ENCODE data around the gene GMPR. TPM values are rescaled to one million over a fixed set of nuclear protein-coding genes. Genes with fewer than 3 reads are reported as not detected.

Gene GMPR
- total RNA-seq, 2 experiments from 2014 or later: 0.63 to 0.95 TPM

- Histone ChIP-seq H3K9me3 (ENCODE audit: control insufficient read depth in 1 of 2, insufficient read depth in 1 of 2, low read length in 2 of 2) (no peaks in the 10 kb centered on the region), H3K4me1 (ENCODE audit: insufficient read depth, low read length) (no peaks in the 10 kb centered on the region), H3K36me3 (ENCODE audit: insufficient read depth, low read length) (peaks cover 43% of the 10 kb centered on the region), H3K27ac (ENCODE audit: low read depth in 1 of 2, low read length in 2 of 2) (no peak overlapping the region), H3K27me3 (ENCODE audit: control insufficient read depth in 1 of 2, insufficient read depth in 2 of 2, low read length in 2 of 2) (no peaks in the 10 kb centered on the region), H3K4me3 (ENCODE audit: low read length) (no peak overlapping the region)
- no peak overlapping the region for H3K4me3 Mint-ChIP-seq
- no peaks in the 10 kb centered on the region for H3K9me3 Mint-ChIP-seq
- no peak for TF ChIP-seq CTCF (IDR thresholded peaks at IDR 0.05)
- ChIA-PET CTCF (no interaction called here), POLR2A (no interaction called here)
- H3K27me3 Mint-ChIP-seq: no peaks in the 10 kb centered on the region
- DNase-seq: no peak
- H3K27ac Mint-ChIP-seq: no peak overlapping the region
- no peak for ATAC-seq (ENCODE audit: poor library complexity)
- peaks cover 30% of the 10 kb centered on the region for H3K36me3 Mint-ChIP-seq (ENCODE audit: low read depth)
- no peaks in the 10 kb centered on the region for H3K4me1 Mint-ChIP-seq (ENCODE audit: low read depth)
- intact Hi-C loops (cut with DNase I, micrococcal nuclease): no loop called here
Measured at GRCh38 chr6:16306334-16306733, 67.9 kb downstream of the GMPR start.

GRCh38 chr6:16311763-16312162 lies 73.4 kb downstream of the GMPR start:
- DNase-seq (no peak), ATAC-seq (ENCODE audit: poor library complexity) (no peak)
- Mint-ChIP-seq H3K9me3 (no peaks in the 10 kb centered on the region), H3K4me1 (ENCODE audit: low read depth) (peaks cover 8% of the 10 kb centered on the region), H3K27ac (no peak overlapping the region), H3K36me3 (ENCODE audit: low read depth) (peaks cover 14% of the 10 kb centered on the region), H3K27me3 (no peaks in the 10 kb centered on the region), H3K4me3 (no peak overlapping the region)
- peaks cover 7% of the 10 kb centered on the region for H3K4me1 ChIP-seq (ENCODE audit: insufficient read depth, low read length)
- no peak overlapping the region for H3K4me3 ChIP-seq (ENCODE audit: low read length)
- no peak overlapping the region for H3K27ac ChIP-seq (ENCODE audit: low read depth in 1 of 2, low read length in 2 of 2)
- peaks cover 10% of the 10 kb centered on the region for H3K36me3 ChIP-seq (ENCODE audit: insufficient read depth, low read length)
- ChIA-PET POLR2A (no interaction called here), CTCF (no interaction called here)
- intact Hi-C loops (cut with DNase I, micrococcal nuclease): no loop called here
- no peaks in the 10 kb centered on the region for H3K9me3 ChIP-seq (ENCODE audit: control insufficient read depth in 1 of 2, insufficient read depth in 1 of 2, low read length in 2 of 2)
- no peak for TF ChIP-seq CTCF (IDR thresholded peaks at IDR 0.05)
- no peaks in the 10 kb centered on the region for H3K27me3 ChIP-seq (ENCODE audit: control insufficient read depth in 1 of 2, insufficient read depth in 2 of 2, low read length in 2 of 2)

GRCh38 chr6:16313732-16314131 lies 75.3 kb downstream of the GMPR start:
- no peak for TF ChIP-seq CTCF (IDR thresholded peaks at IDR 0.05)
- Histone ChIP-seq H3K4me3 (ENCODE audit: low read length) (no peak overlapping the region), H3K27ac (ENCODE audit: low read depth in 1 of 2, low read length in 2 of 2) (no peak overlapping the region), H3K9me3 (ENCODE audit: control insufficient read depth in 1 of 2, insufficient read depth in 1 of 2, low read length in 2 of 2) (no peaks in the 10 kb centered on the region), H3K4me1 (ENCODE audit: insufficient read depth, low read length) (peaks cover 24% of the 10 kb centered on the region), H3K27me3 (ENCODE audit: control insufficient read depth in 1 of 2, insufficient read depth in 2 of 2, low read length in 2 of 2) (no peaks in the 10 kb centered on the region), H3K36me3 (ENCODE audit: insufficient read depth, low read length) (peaks cover 7% of the 10 kb centered on the region)
- no peaks in the 10 kb centered on the region for H3K9me3 Mint-ChIP-seq
- DNase-seq (no peak), ATAC-seq (ENCODE audit: poor library complexity) (no peak)
- ChIA-PET POLR2A (no interaction called here), CTCF (interaction anchor here (0.6 to 1.2 kb wide), 2 partner anchors 40 to 412 kb away, joined by 3 read pairs; no protein-coding TSS in a partner anchor)
- H3K27ac Mint-ChIP-seq: no peak overlapping the region
- intact Hi-C loops (cut with DNase I, micrococcal nuclease): no loop called here
- no peak overlapping the region for H3K4me3 Mint-ChIP-seq
- H3K27me3 Mint-ChIP-seq: no peaks in the 10 kb centered on the region
- peaks cover 11% of the 10 kb centered on the region for H3K36me3 Mint-ChIP-seq (ENCODE audit: low read depth)
- peaks cover 24% of the 10 kb centered on the region for H3K4me1 Mint-ChIP-seq (ENCODE audit: low read depth)

Measured in CD4-positive, alpha-beta T cell (primary cell).